ENCODE results near the gene ADAMTSL1.

ADAMTSL1 gene

DNA sequence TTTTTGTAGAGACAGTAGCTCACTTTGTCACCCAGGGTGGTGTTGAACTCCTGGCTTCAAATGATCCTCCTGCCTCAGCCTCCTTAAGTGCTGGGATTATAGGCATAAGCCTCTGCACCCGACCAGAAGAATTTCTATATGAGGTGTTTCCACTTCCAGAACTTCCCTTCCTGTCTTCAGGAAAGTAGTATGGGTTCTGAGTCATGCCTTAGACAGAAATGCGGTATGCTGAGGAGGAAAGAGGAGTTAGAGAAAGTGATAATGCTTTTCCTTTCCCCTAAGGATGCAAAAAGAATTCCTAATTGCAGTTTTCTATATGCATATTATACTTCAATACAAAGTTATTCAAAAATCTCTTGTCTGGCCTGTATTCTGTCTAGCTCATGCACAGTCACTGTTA is 16.4 kb upstream of the ADAMTSL1 start:
- in situ Hi-C loops (cut with HindIII; ENCODE audit: low pct_ligation_motif_present, low pct_unique_long_range_greater_than_20kb, low sequenced_read_pairs): no loop called here
- DNase-seq: no peak

DNA sequence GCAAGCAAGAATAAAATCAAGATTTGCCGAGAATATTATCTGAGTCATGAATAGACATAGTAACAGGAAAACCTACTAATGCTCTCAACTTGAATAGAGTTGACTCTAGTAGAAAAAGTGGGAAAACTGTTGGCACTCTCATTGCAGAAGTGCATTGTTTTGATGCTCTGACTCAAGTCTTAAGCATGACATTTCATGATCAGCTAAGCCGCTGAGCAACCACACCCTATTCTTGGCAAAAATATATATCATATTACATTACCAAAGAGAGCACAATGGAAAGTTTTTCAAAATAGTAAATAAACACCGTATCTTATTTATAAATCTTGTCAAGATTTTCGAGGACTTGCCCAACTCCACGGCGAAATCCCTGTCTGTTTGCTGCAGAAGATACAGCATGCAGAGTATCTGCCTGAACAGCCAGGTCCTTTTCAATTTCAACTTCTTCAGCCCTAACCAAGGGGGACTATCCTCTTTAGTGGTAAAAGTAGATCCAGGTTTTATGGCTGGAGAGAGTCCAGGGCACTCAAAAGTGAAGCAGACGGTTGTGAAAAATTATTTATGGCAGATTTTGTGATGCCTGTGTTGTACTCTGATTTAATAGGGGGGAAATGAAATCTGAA is 13.9 kb upstream of the ADAMTSL1 start:
- no peak for DNase-seq
- in situ Hi-C loops (cut with HindIII; ENCODE audit: low pct_ligation_motif_present, low pct_unique_long_range_greater_than_20kb, low sequenced_read_pairs): no loop called here

DNA sequence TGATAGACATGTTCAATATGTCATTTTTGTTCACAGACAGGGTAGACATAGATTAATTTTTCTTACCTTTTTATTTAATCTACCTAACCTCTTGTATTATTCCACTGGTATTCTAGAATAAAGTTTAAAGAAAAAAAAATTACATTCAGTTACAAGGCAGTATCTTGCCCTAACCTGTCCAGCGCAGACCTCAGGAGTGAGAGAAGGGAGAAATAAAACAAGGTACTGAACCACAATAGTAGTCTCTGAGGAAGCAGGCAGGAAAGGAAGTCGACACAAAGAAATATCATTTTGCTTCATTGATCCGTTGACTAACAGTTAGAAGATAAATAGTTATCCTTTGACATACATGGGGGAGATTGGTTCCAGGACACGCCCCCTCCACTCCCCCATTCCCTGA is 12.5 kb upstream of the ADAMTSL1 start:
- in situ Hi-C loops (cut with HindIII; ENCODE audit: low pct_ligation_motif_present, low pct_unique_long_range_greater_than_20kb, low sequenced_read_pairs): no loop called here
- DNase-seq: no peak

- DNase-seq: no peak
Observed at GRCh38 chr9:18463991-18464390, 10.0 kb upstream of the ADAMTSL1 start.

DNA sequence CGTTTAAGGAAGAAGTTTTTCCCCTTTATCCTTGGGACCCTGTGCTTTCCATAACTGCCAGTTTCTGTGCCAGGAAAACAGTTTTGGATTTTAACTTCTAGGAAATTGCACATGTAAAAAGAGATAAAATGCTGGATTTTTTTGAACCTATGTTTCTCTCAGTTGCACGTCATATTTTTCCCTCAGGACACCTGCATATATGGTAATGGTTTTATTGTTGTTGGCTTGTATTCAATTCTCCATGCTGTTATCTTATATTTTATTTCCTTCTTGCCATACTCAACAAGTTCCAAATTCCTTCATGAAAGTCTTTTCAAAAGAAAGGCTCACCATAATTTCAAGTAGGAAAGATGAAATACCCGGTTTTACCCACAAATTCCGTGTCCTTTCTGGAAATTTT is 7.9 kb upstream of the ADAMTSL1 start:
- in situ Hi-C loops (cut with HindIII; ENCODE audit: low pct_ligation_motif_present, low pct_unique_long_range_greater_than_20kb, low sequenced_read_pairs): no loop called here
- no peak for DNase-seq

More at GRCh38 chr9:18463991-18464390, 10.0 kb upstream of the ADAMTSL1 start:
- in situ Hi-C loops (cut with HindIII; ENCODE audit: low pct_ligation_motif_present, low pct_unique_long_range_greater_than_20kb, low sequenced_read_pairs): no loop called here

DNA sequence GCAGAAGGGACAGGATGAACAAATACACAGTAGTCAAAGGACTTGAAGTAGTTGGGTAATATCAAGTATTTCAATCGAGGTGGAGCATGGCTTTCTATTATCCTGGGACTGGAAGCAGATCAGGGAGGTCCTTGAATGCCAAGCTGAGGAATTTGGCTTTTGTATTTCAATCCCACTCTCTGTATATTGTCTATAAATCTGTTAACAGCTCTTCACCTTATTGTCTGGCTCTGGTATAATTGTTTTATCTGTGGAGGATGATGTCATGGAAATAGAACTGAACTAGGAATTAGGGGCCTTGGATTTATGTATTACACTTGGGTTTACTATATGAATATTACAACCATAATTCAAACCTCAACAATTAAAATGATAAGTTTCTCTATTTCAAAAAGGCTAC is 6.3 kb upstream of the ADAMTSL1 start:
- in situ Hi-C loops (cut with HindIII; ENCODE audit: low pct_ligation_motif_present, low pct_unique_long_range_greater_than_20kb, low sequenced_read_pairs): no loop called here
- DNase-seq: no peak

- DNase-seq: no peak
- in situ Hi-C loops (cut with HindIII; ENCODE audit: low pct_ligation_motif_present, low pct_unique_long_range_greater_than_20kb, low sequenced_read_pairs): no loop called here
Observed at GRCh38 chr9:18472435-18472834, 1.5 kb upstream of the ADAMTSL1 start.

DNA sequence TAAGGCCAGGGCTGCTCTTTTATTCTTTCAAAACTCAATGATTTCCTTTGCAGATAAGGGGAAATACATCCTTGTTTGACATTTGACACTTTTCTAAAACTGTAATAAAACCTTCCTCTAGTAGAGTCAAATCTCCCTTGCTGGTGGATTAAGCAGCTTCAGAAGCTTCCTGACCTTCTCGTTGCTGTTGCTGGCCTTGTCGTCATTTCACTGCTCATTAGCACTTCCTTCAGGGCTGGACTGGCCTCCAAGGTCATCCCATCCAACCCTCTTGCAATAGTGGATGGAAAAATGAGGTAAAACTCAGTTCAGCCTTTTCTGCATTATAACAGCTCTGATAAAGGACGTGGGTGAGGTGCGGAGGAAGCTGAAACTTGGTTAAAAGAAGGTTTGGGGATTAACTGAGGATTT is 1.1 kb upstream of the ADAMTSL1 start:
- in situ Hi-C loops (cut with HindIII; ENCODE audit: low pct_ligation_motif_present, low pct_unique_long_range_greater_than_20kb, low sequenced_read_pairs): no loop called here
- no peak for DNase-seq

DNA sequence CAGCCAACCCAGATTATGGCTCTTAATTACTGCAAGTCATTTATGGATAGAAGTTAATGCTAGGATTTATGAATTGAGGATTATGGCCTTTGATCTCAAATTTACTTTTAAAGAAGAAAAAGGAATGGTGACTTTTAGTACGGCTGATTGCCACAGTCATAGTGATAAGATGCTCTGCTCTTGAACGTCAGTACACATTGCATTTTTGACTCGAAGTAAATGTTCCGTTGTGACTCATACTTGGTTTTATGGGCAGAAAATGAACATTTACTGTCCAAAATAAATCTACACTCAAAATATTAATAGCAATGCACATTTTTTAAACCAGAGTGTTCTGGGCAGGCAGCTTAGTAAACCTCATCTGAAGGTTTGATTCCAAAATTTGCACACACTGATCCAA is 830 bp downstream of the ADAMTSL1 start:
- no peak for DNase-seq
- in situ Hi-C loops (cut with HindIII; ENCODE audit: low pct_ligation_motif_present, low pct_unique_long_range_greater_than_20kb, low sequenced_read_pairs): no loop called here

GRCh38 chr9:18477121-18477660 is 3.2 kb downstream of the ADAMTSL1 start:
- no peak for DNase-seq
- in situ Hi-C loops (cut with HindIII; ENCODE audit: low pct_ligation_motif_present, low pct_unique_long_range_greater_than_20kb, low sequenced_read_pairs): no loop called here

DNA sequence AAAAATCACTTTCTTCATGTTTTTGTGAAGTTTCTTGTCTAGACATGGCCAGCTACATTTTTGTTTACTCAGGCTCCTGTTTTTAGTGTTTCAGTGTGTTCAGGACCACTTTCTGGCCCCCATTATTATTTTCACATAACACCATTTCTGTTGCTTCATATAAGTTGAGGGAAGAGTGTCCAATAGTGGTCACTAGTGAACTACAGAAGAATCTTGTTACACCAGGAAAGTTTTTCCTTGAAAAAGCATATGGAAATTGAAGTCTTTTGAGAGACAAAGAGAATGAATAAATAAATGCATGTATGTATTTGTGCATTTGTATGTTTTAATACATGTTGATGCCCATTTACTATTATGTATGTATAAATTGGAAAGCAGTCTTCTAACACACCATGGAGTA is 3.8 kb downstream of the ADAMTSL1 start:
- in situ Hi-C loops (cut with HindIII; ENCODE audit: low pct_ligation_motif_present, low pct_unique_long_range_greater_than_20kb, low sequenced_read_pairs): no loop called here
- DNase-seq: no peak

- in situ Hi-C loops (cut with HindIII; ENCODE audit: low pct_ligation_motif_present, low pct_unique_long_range_greater_than_20kb, low sequenced_read_pairs): no loop called here
- DNase-seq: no peak
Observed at GRCh38 chr9:18478501-18479361, 4.8 kb downstream of the ADAMTSL1 start.

GRCh38 chr9:18479405-18479804 is 5.5 kb downstream of the ADAMTSL1 start:
- DNase-seq: no peak
- in situ Hi-C loops (cut with HindIII; ENCODE audit: low pct_ligation_motif_present, low pct_unique_long_range_greater_than_20kb, low sequenced_read_pairs): no loop called here

DNA sequence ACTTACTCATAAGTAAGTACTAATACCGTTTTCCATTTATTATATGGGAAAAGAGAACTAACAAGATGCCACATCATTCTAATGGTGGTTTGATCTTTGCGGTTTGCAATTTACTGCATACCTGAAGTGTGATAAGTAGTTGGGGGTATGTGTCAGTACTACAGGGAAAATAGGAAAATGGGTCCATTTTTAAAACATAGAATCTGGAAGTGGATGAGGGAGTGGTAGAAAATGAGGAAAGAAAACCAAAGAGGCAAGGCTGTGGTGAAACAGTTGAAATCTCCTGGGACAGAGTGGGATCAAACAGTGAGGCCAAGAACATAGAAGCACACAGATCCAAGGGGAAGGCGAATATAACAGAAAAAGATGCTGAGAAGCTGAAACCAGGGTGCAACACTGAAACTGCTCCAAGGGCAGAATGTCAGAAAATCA is 6.7 kb downstream of the ADAMTSL1 start:
- no peak for DNase-seq
- in situ Hi-C loops (cut with HindIII; ENCODE audit: low pct_ligation_motif_present, low pct_unique_long_range_greater_than_20kb, low sequenced_read_pairs): no loop called here

DNA sequence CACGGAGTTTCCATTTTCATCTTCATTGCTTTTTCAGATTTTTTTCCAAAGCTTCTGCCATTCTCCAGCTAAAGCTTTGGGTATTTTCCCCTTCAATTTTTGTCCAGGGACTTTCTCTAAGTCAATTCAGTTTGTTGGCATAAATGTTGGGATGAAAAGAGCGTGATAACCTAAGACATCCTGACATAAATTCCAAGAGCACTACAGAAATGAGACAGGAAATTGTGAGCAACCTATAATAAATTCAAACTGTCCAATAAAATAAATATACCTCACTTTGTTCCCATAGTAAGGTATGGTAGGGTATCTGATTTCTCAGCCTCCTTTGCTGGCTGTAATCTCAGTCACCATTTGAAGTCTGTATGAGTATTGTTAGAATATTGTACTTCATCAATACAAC is 8.4 kb downstream of the ADAMTSL1 start:
- no peak for DNase-seq
- in situ Hi-C loops (cut with HindIII; ENCODE audit: low pct_ligation_motif_present, low pct_unique_long_range_greater_than_20kb, low sequenced_read_pairs): no loop called here

GRCh38 chr9:18485714-18486113 is 11.8 kb downstream of the ADAMTSL1 start:
- in situ Hi-C loops (cut with HindIII; ENCODE audit: low pct_ligation_motif_present, low pct_unique_long_range_greater_than_20kb, low sequenced_read_pairs): no loop called here
- no peak for DNase-seq

DNA sequence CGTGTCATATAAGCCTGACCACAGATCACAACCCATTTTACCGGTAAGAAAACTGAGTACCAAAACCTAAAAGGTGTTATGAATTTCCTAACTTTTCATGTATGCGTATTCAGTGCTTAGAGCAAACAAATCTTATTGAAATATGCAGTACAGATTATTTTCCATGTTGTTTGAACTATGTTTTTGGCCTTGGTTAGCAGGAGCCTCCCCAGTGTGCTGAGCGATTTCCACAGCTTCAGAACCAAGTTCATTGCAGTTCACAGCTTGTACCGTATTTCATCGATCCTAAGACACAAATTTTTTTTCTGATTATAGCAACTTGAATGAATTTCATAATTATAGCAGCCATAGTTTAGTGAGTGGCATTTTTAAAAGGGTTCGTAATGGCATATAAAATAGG is 13.7 kb downstream of the ADAMTSL1 start:
- in situ Hi-C loops (cut with HindIII; ENCODE audit: low pct_ligation_motif_present, low pct_unique_long_range_greater_than_20kb, low sequenced_read_pairs): no loop called here
- no peak for DNase-seq

GRCh38 chr9:18488886-18489285 is 14.9 kb downstream of the ADAMTSL1 start:
- in situ Hi-C loops (cut with HindIII; ENCODE audit: low pct_ligation_motif_present, low pct_unique_long_range_greater_than_20kb, low sequenced_read_pairs): no loop called here
- no peak for DNase-seq

DNA sequence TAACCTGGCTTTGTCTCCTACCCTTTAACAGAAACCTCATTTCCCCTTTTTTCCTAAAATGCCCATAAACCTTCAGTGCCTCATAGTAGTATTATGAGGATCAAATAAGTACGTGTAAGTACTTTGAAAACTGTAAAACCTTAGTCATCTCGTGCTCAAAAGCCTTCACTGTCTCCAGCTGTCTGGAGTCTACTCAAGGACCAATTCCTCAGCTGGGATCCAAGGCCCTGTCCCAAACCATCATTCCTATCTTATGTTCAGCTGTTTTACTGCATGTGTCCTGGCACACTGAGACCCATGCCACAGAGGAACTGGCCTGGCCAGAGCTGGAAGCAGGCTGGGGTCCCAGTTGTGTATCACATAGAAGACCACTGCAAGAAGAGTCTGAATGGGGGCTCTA is 15.9 kb downstream of the ADAMTSL1 start:
- in situ Hi-C loops (cut with HindIII; ENCODE audit: low pct_ligation_motif_present, low pct_unique_long_range_greater_than_20kb, low sequenced_read_pairs): no loop called here
- no peak for DNase-seq

Data from ACHN (cell line).